ENCODE measurements around the gene CBX1.

CBX1 gene

GRCh38 chr17:48101012-48101720, at the start of gene CBX1:
TSS of gene CBX1 (minus strand) at chr17:48101478. CDS start at chr17:48077004, 24,474 bp downstream.
- DNase-seq: peak; percentile 87 to 92

- DNase-seq: no peak
Observed at GRCh38 chr17:48150597-48151001, 49.3 kb upstream of the CBX1 start.

- DNase-seq: no peak
Observed at GRCh38 chr17:48149787-48150463, 48.6 kb upstream of the CBX1 start.

- DNase-seq: no peak
Observed at GRCh38 chr17:48148854-48149786, 47.8 kb upstream of the CBX1 start.

- DNase-seq: no peak
Observed at GRCh38 chr17:48148029-48148770, 46.9 kb upstream of the CBX1 start.

- DNase-seq: no peak
Observed at GRCh38 chr17:48144976-48145798, 43.9 kb upstream of the CBX1 start.

- DNase-seq: no peak
Observed at GRCh38 chr17:48144231-48144630, 43.0 kb upstream of the CBX1 start.

GRCh38 chr17:48143629-48144028, 42.4 kb upstream of the CBX1 start:
- DNase-seq: no peak

- no peak for DNase-seq
Observed at GRCh38 chr17:48139944-48140343, 38.7 kb upstream of the CBX1 start.

GRCh38 chr17:48137656-48138055, 36.4 kb upstream of the CBX1 start:
- no peak for DNase-seq

- DNase-seq: no peak
Observed at GRCh38 chr17:48134912-48135480, 33.7 kb upstream of the CBX1 start.

GRCh38 chr17:48132385-48132784, 31.1 kb upstream of the CBX1 start:
- no peak for DNase-seq

GRCh38 chr17:48131216-48131824, 30.0 kb upstream of the CBX1 start:
- peak; percentile 48 to 50 for DNase-seq

GRCh38 chr17:48129981-48130380, 28.7 kb upstream of the CBX1 start:
- DNase-seq: no peak

GRCh38 chr17:48128400-48128799, 27.1 kb upstream of the CBX1 start:
- DNase-seq: no peak

GRCh38 chr17:48127371-48128051, 26.2 kb upstream of the CBX1 start:
- no peak for DNase-seq

GRCh38 chr17:48126532-48126850, 25.2 kb upstream of the CBX1 start:
- DNase-seq: no peak

GRCh38 chr17:48125829-48126531, 24.7 kb upstream of the CBX1 start:
- no peak for DNase-seq

GRCh38 chr17:48123776-48124388, 22.6 kb upstream of the CBX1 start:
- no peak for DNase-seq
